ENCODE measurements around the gene HABP2.
A peak's percentile ranks its signal among the peaks of the same experiment; 100 is the strongest.

The HABP2 gene

DNA sequence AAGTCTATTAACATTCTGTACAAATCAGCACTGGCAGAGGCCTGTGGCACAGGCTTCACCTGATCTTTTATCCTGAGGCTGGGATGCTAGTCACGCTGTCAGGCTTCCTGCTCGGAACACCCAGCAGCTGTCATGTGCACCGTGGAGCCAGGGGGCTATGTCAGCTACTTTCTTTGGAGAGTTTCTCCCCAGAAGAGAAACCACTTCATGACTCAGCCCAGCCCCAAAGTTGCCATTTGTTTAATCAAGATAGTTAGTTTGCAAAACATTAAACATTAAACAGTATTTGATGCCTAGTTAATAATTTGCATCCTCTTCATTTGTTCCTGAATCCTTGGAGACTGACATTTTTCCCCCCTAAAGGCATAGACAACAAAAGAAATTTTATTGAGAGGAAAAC lies at the start of gene HABP2:
HABP2 (plus strand) TSS at position 353 of the 400 bp plus-strand sequence. CDS start 69 bp downstream, outside the sequence.
- no peak for DNase-seq

DNA sequence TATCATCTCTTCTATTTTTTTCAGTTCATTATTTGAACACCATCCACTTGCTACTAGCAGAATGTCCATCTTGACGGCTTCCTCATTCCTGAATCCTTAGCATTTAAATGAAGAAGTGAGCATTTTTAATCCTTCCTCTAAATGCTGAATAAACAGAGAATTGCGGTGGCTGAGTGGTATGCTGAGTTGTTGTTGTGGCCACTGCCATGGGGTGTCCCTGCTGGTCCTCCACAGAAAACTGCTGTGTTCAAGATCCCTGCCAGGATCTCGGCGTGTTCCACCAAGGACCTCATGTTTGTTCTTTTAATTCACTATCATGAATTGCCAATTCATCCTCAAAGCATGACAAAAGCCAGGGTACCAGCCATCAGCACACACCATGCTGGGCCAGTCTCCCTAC lies 48.9 kb upstream of the HABP2 start:
- no peak for DNase-seq

DNA sequence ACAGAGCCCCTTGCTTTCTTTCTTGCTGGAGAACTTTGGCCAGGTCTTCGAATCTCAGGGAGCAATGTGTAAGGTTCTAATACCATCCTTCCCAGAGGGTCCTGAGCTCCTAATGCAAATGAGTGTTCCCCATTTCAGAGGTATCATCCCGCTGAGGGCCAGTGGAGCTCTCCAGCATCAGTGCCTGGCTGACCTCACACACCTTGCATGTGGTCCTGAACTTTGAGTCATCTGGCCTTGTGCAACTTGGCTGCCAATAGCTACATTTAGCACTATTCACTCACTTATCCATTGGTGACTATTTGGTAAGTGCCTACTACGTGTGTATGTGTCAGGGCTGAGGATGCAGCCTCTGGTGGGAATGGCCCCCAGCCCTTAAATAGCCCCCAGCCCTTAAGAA lies 48.4 kb upstream of the HABP2 start:
- no peak for DNase-seq

DNA sequence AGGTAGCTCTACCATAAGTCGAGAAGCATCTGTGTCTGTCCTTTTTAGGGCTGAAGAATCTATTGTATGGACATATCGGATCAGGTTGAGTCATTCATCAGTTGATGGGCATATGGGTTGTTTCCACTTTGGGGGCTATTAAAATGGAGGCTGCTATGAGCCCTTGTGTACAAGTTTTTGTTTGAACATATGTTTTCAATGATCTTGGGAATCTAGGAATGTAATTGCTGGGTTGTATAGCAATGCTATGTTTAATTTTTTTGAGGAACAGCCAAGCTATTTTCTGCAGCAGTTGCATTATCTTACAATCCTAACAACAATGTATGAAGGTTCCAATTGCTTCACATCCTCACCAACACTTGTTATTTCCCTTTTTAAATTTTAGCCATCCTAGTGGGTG lies 46.4 kb upstream of the HABP2 start:
- no peak for DNase-seq

DNA sequence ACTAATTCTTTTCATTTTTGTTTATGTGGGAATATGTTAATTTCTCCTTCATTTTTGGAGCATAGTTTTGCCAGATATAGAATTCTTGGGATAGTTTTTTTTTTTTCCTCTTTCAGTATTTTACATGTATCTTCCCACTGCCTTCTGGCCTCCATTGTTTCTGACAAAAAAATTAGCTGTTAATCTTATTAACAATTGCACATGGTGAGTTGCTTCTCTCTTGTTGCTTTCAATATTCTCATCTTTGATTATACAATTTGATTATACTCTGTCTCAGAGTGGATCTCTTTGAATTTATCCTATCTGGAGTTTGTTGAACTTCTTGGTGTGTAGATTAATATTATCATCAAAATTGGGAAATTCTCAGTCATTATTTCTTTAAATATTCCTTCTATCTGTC lies 41.4 kb upstream of the HABP2 start:
- no peak for DNase-seq

DNA sequence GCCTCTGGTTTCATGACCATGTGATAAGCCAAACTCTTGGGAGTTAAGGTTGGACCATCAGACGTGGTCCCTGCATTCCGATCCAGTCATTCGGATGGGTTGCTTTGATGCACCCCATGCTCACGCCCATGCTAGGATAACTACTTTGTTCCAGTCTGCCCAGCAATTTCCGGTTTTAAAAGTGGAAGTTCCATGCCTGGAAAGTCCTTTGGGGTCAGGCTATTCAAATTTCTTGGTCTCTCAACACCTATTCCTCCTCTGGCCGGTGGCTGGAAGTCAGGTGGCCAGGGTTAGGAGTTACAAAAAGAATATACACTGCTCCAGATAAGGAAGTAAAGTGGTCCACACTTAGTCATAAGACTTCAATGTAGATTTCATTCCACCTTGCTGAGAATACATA lies 37.7 kb upstream of the HABP2 start:
- no peak for DNase-seq

DNA sequence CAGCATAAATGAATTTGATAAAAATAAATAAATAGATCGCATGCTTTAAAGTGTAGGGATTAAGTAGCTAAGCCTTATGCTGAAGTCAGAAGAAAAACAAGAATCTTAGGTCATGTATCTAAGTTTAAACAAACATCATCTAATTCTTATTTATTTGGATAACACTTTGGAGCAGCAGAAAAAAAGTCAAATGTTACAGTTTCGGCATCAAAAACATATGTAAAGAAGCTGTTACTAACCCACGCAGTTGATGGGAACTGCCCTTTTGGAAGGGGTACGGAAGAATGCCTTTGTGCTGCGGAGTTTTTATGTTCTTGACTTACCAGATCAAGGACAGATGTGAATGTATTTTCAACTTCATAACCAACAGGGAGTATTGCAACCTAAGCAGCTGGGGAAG lies 37.3 kb upstream of the HABP2 start:
- no peak for DNase-seq

DNA sequence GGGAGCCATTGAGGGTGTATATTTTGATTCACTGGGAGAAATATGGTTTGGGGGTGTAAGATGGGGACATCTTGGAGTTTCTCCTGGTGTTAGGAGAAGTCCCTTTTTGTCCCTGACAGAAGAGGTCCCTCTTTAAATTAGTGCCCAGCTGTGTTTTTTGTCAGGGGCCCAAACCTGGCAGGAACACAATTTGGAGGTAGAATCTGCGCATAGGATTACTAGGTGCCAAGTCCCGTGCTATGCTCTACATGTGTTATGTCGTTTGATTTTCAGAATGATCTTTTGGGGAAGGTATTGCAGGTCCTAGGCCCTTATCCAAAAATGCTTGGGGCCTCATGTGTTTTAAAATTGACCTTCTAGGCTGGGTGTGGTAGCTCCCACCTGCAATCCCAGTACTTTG lies 36.8 kb upstream of the HABP2 start:
- DNase-seq: no peak

DNA sequence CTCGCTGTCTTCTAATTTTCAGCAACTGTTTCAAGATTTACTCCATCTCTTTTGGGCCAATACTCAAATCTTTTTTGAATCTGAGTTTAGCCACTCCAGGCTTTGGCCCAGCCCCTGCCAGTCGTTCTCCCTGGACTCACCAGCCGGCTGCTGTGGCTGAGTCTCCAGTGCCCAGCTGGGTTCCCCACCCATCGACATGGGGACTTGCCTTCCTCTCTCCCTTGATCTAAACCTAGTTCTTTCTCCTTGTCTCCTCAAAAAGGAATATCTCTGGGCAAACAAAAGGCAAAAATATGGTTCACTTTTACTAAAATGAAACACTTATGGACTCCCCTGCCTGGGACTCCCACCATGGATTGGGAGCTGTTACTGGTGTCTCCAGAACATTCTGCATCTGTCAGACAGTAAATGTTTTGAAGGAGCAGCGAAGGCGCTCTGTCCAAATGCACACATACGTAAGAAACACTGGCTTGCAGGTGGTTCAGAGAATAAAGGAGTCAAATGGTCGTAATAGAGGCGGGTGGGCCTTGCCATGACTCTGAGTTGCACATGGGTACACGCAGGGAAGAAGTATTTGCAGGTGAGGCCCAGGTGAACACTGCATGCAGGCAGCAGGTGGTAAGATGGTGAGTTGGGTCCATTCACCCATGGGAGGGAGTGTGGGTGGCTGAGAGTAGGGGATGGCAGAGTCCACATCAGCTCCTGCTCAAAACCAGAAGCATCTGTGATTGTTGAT lies 35.5 kb upstream of the HABP2 start:
- DNase-seq: no peak

DNA sequence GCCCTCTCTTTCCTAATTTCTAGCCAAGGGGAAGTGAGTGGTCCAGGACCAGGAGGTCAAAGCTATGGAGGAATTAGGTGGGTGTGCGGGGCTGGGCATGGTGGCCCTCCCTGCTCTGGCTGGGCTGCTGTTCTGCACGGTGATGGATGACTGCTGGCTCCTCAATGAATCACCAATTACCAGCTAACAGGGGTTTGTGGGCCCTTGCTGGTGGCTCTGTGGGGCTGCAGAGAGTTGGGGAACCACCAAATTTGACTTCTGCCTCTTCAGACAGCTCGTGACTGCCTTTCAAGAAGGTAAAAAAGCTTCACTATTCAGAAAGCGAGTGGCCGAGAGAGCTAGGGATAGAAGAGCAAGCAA lies 35.0 kb upstream of the HABP2 start:
- no peak for DNase-seq

DNA sequence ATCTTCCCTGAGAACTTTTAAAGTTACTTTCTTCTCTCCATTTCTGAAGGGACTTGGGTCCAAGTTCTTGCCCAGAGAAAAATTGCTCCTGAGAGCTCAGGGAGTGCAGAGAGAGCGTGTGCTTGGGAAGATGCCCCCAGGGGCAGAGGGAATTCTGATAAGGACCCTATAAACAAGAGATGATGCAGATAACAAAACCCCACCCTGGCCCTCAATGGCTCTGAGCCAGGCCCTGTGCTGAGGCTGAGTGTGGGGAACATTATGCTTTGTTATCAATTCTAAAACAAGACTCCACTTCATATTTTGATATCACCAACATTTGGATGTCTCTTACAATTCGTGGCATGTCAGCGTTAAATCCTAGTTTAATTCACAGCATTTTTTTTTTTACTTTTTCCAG lies 34.4 kb upstream of the HABP2 start:
- no peak for DNase-seq

DNA sequence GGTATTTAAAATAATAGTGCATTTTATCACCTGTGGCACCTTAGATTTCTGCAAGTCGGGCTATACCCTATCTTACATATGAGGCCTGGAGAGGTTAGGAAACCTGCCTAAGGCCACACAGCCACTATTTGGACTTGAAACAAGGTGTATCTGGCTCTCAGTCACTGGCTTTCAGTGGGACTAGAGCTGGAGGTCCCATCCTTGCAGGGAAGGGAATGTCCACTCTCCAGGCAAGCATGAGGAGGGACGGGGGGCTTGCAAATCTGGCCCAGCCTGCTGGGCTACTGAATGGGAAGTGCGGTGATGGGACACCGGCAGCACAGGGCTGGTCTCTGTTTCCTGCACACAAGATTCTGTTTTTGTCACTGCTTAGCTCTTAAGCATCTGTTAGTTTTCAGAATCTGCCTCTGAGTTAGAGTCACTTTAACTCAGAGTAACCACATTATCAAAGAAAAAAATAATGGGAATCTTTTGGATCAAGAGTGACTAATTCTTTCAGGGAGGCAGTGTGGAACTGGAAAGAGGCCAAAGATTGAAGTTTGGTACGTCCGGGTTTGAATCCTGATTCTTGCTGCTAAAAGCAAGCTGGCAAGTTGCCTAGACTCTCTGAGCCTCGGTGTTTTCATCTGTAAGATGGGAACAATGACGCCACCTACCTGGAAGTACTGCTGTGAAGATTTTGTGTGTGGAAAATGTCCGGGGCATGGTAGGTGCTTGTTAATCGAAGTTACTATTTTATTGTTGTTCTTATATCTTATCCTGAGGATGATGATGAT lies 33.8 kb upstream of the HABP2 start:
- no peak for DNase-seq

DNA sequence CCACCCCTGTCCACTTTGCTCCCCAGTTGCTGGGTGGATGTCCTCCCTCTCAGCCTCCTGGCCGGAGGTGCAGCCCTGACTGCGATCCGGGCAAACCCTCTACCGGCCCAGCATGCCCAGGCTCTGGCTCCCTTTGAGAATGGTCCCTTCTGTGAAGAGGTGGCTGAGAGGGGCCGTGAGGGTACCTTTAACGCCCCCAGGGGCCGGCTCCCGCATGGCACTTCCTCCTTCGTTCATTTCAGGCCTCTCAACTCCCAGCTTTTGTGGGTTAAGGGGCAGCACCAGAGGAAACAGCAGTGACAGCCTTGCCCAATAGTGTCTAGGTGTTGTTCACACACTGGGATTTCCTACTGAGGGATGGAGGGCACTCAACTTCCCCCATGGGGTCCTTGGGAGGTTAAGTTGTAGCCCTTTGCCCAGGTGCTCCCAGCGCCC lies 33.2 kb upstream of the HABP2 start:
- DNase-seq: no peak

DNA sequence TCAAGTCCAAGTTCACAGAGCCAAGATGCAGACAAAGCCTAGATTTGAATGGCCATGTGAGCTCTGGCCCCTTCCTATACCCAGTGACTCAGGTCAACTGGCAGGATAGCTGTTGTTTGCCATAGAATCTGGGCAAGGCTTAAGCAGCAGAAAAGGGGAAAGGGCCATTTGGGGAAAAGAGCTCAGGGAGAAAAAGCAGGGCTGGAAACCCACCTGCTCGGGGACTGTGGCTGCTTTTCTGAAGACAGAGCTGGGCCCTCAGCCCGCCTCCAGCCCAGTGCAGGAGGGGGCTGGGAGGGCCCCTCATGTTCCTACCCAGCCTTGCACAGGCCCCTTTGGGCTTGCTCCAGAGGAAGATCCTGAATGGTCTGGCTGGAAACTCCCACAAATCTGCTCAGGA lies 32.6 kb upstream of the HABP2 start:
- no peak for DNase-seq

DNA sequence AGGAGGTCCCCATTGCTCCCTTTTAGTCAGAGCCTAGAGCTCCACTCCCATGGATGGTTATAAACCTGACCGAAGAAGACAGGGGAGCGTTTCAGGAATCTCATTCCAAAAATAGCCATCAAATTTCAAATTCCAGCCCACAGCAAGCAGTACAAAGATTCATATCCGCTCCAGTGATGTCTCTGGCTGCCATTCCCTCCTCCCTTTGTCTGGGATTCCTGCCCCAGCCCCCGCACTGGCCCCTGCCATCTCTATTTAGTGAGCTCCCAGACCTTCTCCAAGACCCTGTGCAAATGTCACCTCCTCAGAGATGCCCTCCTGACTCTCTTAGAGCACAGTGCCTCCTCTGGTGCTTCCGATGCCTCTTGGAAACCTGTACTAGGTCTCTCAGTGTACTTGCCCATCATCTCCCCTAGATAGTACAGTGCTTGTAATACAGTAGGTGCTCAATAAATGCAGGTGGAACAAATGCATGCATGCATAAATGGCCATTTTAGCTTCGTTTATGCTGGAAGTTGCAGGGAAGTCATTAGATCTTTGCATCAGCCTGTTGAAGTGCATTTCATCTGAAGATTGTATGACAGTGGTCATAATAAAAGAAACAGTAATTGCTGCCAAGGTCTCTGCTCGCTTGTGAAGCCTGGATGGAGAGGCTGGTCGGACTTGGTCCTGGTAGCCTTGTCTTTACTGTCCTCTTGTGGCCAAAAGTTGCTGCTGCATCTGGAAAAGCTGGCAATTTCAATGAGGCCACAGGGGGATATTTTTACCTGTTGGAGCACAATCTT lies 32.0 kb upstream of the HABP2 start:
- peak; percentile 70 for DNase-seq

DNA sequence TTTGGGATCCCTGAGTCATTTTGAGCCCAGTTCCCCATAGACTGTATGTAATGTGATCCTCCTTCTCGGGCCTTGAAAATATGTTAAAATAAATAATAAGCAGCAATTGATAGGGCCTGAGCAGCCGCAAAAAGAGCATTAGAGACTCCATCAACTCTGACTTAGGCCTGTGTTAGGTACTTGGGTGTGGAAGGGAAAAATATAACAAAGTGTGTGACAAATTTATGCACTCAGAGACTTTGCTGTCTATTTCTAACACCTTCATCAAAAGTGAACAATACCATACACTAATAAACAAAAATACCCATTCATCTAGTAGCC lies 31.4 kb upstream of the HABP2 start:
- no peak for DNase-seq

DNA sequence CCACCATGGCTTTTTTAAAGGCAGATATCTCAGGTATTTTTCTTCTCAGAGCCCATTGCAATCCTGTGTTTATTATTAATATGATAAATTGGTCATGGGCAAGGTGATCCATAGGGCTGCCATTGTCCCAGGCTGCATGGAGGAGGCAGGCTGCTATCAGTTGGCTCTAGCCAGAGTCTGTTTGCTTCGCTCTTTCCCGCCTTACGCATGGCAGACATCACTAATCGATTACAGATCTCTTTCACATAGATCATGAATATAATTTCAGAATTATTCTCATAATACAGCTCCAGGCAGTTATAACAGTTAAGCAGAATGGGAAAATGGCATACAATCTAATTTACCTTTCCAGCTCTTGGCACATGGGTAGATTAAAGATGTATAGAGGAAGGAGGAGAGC lies 30.4 kb upstream of the HABP2 start:
- DNase-seq: no peak

DNA sequence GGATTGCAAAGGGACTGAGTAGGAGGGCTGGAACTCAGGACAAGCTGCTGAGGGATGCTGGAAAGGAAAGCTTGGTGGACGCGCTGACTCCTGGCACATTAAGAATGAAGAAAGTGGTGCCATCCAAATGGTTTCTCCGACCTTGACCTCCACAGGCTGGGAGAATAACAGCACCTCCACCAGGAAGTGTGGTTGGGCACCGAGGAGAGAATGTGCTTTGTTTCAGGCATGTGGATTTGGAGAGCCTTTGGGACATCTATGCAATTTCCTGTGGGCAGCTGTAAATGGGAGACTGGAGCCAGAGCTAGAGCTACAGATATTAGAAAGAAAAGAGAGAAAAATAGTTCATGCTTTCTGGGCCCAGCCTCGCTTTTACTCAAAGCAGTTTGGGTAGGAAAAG lies 29.8 kb upstream of the HABP2 start:
- DNase-seq: no peak

DNA sequence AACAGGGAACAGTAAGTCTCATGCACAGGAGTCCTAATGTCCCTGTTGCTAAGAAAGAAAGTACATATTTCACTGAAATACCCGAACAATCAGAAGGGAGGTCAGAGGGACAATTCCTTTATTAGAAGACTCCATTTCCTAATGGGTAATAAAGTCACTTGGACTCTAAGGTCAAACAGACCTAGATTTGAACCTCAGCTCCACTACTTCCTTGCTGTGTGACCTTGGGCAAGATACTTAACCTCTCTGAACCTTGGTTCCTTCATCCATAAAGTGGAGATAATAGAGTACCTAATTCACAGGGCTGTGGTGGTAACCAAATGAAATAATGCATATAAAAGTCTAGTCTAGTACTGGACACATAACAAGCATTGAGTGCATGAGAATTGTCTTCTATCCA lies 29.2 kb upstream of the HABP2 start:
- no peak for DNase-seq

DNA sequence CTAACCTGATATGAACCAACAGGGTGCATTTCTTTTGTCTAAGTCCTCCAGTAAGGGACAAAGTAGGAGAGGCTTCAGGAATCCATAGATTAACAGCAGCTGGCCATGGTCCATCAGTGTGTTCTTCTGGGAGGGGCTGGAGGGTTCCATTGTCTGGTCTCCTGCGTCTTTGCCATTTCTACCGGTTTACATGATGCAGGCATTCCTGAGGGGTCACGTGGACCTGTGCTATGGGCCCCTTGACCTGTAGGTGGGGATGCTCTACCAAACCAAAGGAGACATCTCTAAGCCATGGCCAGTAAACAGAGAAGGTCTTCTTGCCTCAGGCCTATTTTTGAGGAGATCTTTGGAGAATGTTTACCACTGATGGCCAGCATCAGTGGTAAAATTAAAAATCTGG lies 28.7 kb upstream of the HABP2 start:
- no peak for DNase-seq

DNA sequence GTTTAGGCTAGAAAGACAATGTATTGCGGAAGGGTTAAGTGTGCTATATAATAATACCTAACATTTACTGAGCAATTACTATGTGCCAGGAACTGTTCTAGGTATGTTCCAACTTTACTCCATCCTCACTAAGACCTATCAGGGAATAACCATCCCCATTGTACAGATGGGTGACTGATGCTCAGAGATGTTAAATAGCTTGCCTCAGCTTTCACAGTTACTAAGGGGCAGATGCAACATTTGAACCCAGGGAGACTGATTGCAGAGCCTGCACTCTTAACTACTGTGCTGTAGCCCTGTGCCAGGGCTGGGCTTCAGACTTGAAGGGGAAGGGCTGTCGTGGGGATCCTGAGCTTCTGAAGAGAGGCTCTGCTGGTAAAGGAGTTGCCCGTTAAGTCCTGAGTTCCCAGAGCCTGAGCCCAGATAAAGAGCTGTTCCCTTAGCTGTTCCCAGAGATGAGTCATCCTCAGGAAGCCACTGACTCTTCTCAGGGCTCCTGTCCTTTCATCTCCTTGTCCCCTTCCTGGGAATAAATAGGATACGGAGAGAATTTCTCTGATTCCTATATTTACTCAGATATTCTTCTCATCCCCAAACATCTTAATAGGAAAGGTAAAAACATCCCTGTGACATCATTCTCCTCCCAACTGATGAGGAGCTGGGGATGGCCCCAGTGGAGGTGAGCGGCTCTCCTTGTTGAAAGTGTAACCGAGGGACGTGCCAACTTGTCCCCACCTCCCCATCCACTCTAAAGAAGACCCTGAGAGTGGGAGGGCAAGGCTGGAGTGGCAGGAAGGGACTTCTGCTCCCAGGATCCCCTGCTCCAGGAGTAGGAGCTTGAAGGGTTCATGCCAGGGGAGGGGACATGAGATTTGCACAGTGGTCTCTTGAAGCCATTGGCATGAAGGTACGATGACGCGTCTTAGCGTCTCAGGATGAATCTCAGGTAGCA lies 28.0 kb upstream of the HABP2 start:
- no peak for DNase-seq

DNA sequence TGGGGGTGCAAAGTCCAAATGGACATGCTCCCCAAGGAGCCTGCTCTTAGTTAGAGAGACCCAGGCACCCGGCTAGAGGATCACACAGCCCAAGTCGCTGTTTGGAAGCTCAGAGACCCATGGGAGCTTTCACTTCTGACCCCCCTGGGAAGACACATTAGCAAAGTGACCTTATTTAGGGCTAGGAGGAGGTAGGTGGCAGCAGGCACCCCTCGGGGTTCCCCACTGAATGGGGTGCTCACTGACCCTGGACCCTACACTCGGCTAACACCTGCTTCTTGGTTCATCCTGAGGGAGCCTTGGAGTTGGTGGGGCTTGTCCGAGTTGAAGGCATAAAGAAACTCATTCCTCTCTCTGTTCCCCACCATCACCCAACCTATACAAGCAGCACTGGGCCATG lies 27.1 kb upstream of the HABP2 start:
- no peak for DNase-seq
